Left lung (tissue), 10 donors: ENCODE data around the gene KCNC4. TPM values are rescaled to one million over a fixed set of nuclear protein-coding genes. Genes with fewer than 3 reads are reported as not detected.

ENCODE experiments used
- ATAC-seq: fragments of 200-7000 bp; cut with Tn5 transposase; one replicate; pipeline ENCODE4 v1.9.1; 2020; ENCODE audit warnings: moderate library complexity
- DNase-seq, 4 donors: peaks; one replicate each; pipeline ENCODE4 v3.0.0-alpha.2; 2013 to 2020
- H3K27ac ChIP-seq, 2 donors: fragments of 200-600 bp; sonication (generic) in 1 of 2; one replicate each; pipeline versions ENCODE4 v1.5.0 to v1.8.0; 2020 to 2021
- H3K27me3 ChIP-seq, 2 donors: fragments of 200-600 bp; sonication (generic) in 1 of 2; one replicate each; pipeline versions ENCODE4 v1.5.0 to v1.8.0; 2020 to 2021
- H3K36me3 ChIP-seq, 2 donors: fragments of 200-600 bp; sonication (generic) in 1 of 2; one replicate each; pipeline versions ENCODE4 v1.5.0 to v1.8.0; 2020 to 2021
- H3K4me1 ChIP-seq, 2 donors: fragments of 200-600 bp; one replicate each; pipeline ENCODE4 v1.8.0; 2021
- H3K4me3 ChIP-seq, 2 donors: fragments of 200-600 bp; sonication (generic) in 1 of 2; one replicate each; pipeline versions ENCODE4 v1.5.0 to v1.8.0; 2020 to 2021; ENCODE audit warnings: mild to moderate bottlenecking in 1 of 2
- H3K9me3 ChIP-seq, 2 donors: fragments of 200-600 bp; sonication (generic) in 1 of 2; one replicate each; pipeline versions ENCODE4 v1.5.0 to v1.8.0; 2020 to 2021
- intact Hi-C, 2 donors: fragments of 100-400 bp; cut with DNase I; formaldehyde crosslinking; loops; one replicate each; pipeline versions ENCODE4 v1.11.2 to v1.14.2; 2022
- polyA plus RNA-seq, 6 donors: library from polyadenylated mRNA; unstranded; fragments of 120-200 nt; gene quantifications; one replicate each; pipeline ENCODE4 v1.2.1, GENCODE V29; 2013; ENCODE audit not compliant: insufficient read length in 6 of 6
- total RNA-seq, 2 donors: library from RNA; stranded (reverse); fragmentation: NEBNext Ultra II Directional; extraction: Animal tissue kit (Norgen Biotek cat#: 25700); gene quantifications; one replicate each; pipeline ENCODE4 v1.2.1, GENCODE V29; 2021
- TF ChIP-seq, protein P1 (sequence below), 2 donors: fragments of 200-600 bp; sonication (generic) in 1 of 2; IDR thresholded peaks; one replicate each; pipeline versions ENCODE4 v1.5.0 to v1.8.0; 2021; ENCODE audit warnings: antibody characterized with exemption in 2 of 2
- donor health status: DM: no; HTN: yes; CAD: no.
- donor health status: DM: no; HTN: no; CAD: no.

KCNC4 gene
- total and polyA plus RNA-seq, 8 donors: 7.7 to 16.3 (median 9.7) TPM

- no peak overlapping the region for H3K4me3 ChIP-seq
- DNase-seq: no peak
- ATAC-seq: no peak
- H3K36me3 ChIP-seq: no peaks in the 10 kb centered on the region
- no peaks in the 10 kb centered on the region for H3K9me3 ChIP-seq
- H3K27ac ChIP-seq: no peak overlapping the region
- peaks cover 9 to 13% of the 10 kb centered on the region in 2 donors for H3K4me1 ChIP-seq
- TF ChIP-seq, protein P1, sequence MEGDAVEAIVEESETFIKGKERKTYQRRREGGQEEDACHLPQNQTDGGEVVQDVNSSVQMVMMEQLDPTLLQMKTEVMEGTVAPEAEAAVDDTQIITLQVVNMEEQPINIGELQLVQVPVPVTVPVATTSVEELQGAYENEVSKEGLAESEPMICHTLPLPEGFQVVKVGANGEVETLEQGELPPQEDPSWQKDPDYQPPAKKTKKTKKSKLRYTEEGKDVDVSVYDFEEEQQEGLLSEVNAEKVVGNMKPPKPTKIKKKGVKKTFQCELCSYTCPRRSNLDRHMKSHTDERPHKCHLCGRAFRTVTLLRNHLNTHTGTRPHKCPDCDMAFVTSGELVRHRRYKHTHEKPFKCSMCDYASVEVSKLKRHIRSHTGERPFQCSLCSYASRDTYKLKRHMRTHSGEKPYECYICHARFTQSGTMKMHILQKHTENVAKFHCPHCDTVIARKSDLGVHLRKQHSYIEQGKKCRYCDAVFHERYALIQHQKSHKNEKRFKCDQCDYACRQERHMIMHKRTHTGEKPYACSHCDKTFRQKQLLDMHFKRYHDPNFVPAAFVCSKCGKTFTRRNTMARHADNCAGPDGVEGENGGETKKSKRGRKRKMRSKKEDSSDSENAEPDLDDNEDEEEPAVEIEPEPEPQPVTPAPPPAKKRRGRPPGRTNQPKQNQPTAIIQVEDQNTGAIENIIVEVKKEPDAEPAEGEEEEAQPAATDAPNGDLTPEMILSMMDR (IDR thresholded peaks at IDR 0.05): no peak
- peaks cover 6 to 10% of the 10 kb centered on the region in 2 donors for H3K27me3 ChIP-seq
- intact Hi-C loops: loop anchor here (2.0 to 10.0 kb wide), 2 partner anchors 108 to 254 kb away; no protein-coding TSS in a partner anchor
Observed at GRCh38 chr1:110206261-110206920, 3.7 kb upstream of the KCNC4 start.

- DNase-seq (peak; percentile 41 to 83 (median 63)), ATAC-seq (peak; percentile 44)
- Histone ChIP-seq H3K27me3 (peaks cover 12 to 24% of the 10 kb centered on the region in 2 donors), H3K4me3 (no peak overlapping the region), H3K36me3 (no peaks in the 10 kb centered on the region), H3K9me3 (no peaks in the 10 kb centered on the region), H3K27ac (no peak overlapping the region), H3K4me1 (peaks cover 12 to 27% of the 10 kb centered on the region in 2 donors)
- intact Hi-C loops: loop anchor here (2.0 to 10.0 kb wide), 3 partner anchors 105 to 253 kb away; no protein-coding TSS in a partner anchor
- TF ChIP-seq, protein P1 (IDR thresholded peaks at IDR 0.05): peak; percentile 79 to 87
Observed at GRCh38 chr1:110207831-110208230, 2.3 kb upstream of the KCNC4 start.

DNA sequence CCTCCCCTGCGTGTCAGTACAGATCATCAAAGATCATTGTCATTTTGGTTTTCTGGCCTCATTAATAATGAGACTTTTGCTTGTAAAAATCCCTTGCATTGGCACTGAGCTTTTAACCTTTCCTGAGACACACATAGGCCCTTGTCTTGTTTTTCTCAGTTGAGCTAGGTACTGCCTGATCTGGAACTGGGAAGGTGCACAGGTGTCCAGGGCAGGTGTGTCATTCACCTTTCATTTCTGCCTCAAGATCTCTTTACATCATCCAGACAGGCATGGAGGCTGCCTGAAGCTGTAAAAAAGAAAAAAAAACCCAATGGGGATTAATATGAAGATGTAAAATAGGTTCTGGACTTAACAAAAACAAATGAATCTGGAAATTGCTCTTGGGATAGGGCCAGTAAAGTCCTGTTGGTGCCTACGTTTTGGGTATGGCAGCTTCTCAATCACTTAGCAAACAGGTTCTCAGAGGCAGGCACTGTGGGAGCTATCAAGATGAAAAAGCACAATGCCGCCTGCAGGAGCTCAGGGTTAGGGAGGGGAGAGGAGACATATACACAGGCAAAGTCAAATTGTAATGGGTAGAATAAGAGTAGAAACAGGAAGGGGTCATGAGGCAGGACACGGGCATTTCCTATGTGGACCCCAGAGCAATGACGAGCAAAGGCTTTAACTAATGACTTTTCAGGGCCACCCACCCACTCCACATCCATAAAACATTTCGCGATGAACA is 1.0 kb upstream of the KCNC4 start:
- Histone ChIP-seq H3K9me3 (no peaks in the 10 kb centered on the region), H3K27ac (peak overlapping the region; percentile 73 to 84), H3K27me3 (peaks cover 12 to 30% of the 10 kb centered on the region in 2 donors), H3K4me1 (peaks cover 8 to 35% of the 10 kb centered on the region in 2 donors), H3K4me3 (peak overlapping the region in 1 of 2 donors; percentile 79), H3K36me3 (no peaks in the 10 kb centered on the region)
- ATAC-seq (no peak), DNase-seq (no peak)
- TF ChIP-seq, protein P1 (IDR thresholded peaks at IDR 0.05): no peak
- intact Hi-C loops: loop anchor here (2.0 to 10.0 kb wide), 2 partner anchors 104 to 106 kb away; no protein-coding TSS in a partner anchor

- H3K27me3 ChIP-seq: peaks cover 12 to 30% of the 10 kb centered on the region in 2 donors
- intact Hi-C loops: no loop called here
- peak overlapping the region; percentile 73 to 84 for H3K27ac ChIP-seq
- TF ChIP-seq, protein P1 (IDR thresholded peaks at IDR 0.05): no peak
- DNase-seq (peak in 3 of 4 donors; percentile 23 to 90 (median 53)), ATAC-seq (peak; percentile 21)
- peak overlapping the region; percentile 65 to 79 for H3K4me3 ChIP-seq
- no peaks in the 10 kb centered on the region for H3K36me3 ChIP-seq
- H3K9me3 ChIP-seq: no peaks in the 10 kb centered on the region
- peaks cover 8 to 39% of the 10 kb centered on the region in 2 donors for H3K4me1 ChIP-seq
Observed at GRCh38 chr1:110210604-110211495, 736 bp downstream of the KCNC4 start.
